Stimulated activated memory B cell treated with anti-CD40 and anti-IgM and Interleukin-4, amounts not matched to agents 10 μg/mL and 1 μg/mL and 100 μg/mL, for 72 hours (primary cell): Measurements from ENCODE around the gene ARSB.

Source experiments
- ATAC-seq: fragments of 150-1000 bp; cut with Tn5 transposase; 2 replicates; pipeline ENCODE4 v1.10.0; 2021
- H3K27ac Mint-ChIP-seq: one replicate; pipeline ENCODE4 v1.8.0; 2022; ENCODE audit warnings: mild to moderate bottlenecking, mixed read lengths
- H3K27me3 Mint-ChIP-seq: one replicate; pipeline ENCODE4 v1.8.0; 2022; ENCODE audit warnings: mixed read lengths
- H3K36me3 Mint-ChIP-seq: one replicate; pipeline ENCODE4 v1.8.0; 2022; ENCODE audit warnings: mixed read lengths
- H3K4me1 Mint-ChIP-seq: one replicate; pipeline ENCODE4 v1.8.0; 2022; ENCODE audit warnings: mixed read lengths
- H3K4me3 Mint-ChIP-seq: one replicate; pipeline ENCODE4 v1.8.0; 2022; ENCODE audit warnings: mild to moderate bottlenecking, moderate library complexity, mixed read lengths
- H3K9me3 Mint-ChIP-seq: one replicate; pipeline ENCODE4 v1.8.0; 2022; ENCODE audit warnings: mixed read lengths

The ARSB gene

GRCh38 chr5:78823196-78823595 lies 161.9 kb downstream of the ARSB start:
- H3K4me1 Mint-ChIP-seq = peaks cover 24% of the 10 kb centered on the region
- H3K27ac Mint-ChIP-seq = peak overlapping the region; percentile 19
- H3K27me3 Mint-ChIP-seq = no peaks in the 10 kb centered on the region
- H3K9me3 Mint-ChIP-seq = no peaks in the 10 kb centered on the region
- H3K36me3 Mint-ChIP-seq = peaks cover 22% of the 10 kb centered on the region
- no peak for ATAC-seq
- H3K4me3 Mint-ChIP-seq = no peak overlapping the region

GRCh38 chr5:78821536-78822021 lies 163.5 kb downstream of the ARSB start:
- Mint-ChIP-seq H3K27ac (no peak overlapping the region), H3K27me3 (no peaks in the 10 kb centered on the region)
- no peak for ATAC-seq

GRCh38 chr5:78819707-78820106 lies 165.4 kb downstream of the ARSB start:
- no peaks in the 10 kb centered on the region for H3K4me1 Mint-ChIP-seq
- H3K4me3 Mint-ChIP-seq = no peak overlapping the region
- peaks cover 35% of the 10 kb centered on the region for H3K36me3 Mint-ChIP-seq
- no peak for ATAC-seq
- no peaks in the 10 kb centered on the region for H3K9me3 Mint-ChIP-seq
- H3K27ac Mint-ChIP-seq = no peak overlapping the region
- H3K27me3 Mint-ChIP-seq = no peaks in the 10 kb centered on the region

More at GRCh38 chr5:78821536-78822021, 163.5 kb downstream of the ARSB start:
- H3K4me1 Mint-ChIP-seq = peaks cover 11% of the 10 kb centered on the region
- H3K4me3 Mint-ChIP-seq = no peak overlapping the region
- peaks cover 27% of the 10 kb centered on the region for H3K36me3 Mint-ChIP-seq
- no peaks in the 10 kb centered on the region for H3K9me3 Mint-ChIP-seq

- no peaks in the 10 kb centered on the region for H3K9me3 Mint-ChIP-seq
- H3K27ac Mint-ChIP-seq = no peak overlapping the region
- H3K27me3 Mint-ChIP-seq = no peaks in the 10 kb centered on the region
- H3K4me3 Mint-ChIP-seq = no peak overlapping the region
- peaks cover 40% of the 10 kb centered on the region for H3K36me3 Mint-ChIP-seq
- no peaks in the 10 kb centered on the region for H3K4me1 Mint-ChIP-seq
- ATAC-seq = no peak
Measured at GRCh38 chr5:78819166-78819565, 165.9 kb downstream of the ARSB start.

- peaks cover 28% of the 10 kb centered on the region for H3K36me3 Mint-ChIP-seq
- no peaks in the 10 kb centered on the region for H3K9me3 Mint-ChIP-seq
- no peaks in the 10 kb centered on the region for H3K27me3 Mint-ChIP-seq
- H3K4me1 Mint-ChIP-seq = peaks cover 6% of the 10 kb centered on the region
- no peak overlapping the region for H3K4me3 Mint-ChIP-seq
- no peak for ATAC-seq
- no peak overlapping the region for H3K27ac Mint-ChIP-seq
Measured at GRCh38 chr5:78816143-78816765, 168.9 kb downstream of the ARSB start.

- ATAC-seq = no peak
- H3K36me3 Mint-ChIP-seq = peaks cover 20% of the 10 kb centered on the region
Measured at GRCh38 chr5:78813906-78814530, 171.1 kb downstream of the ARSB start.

GRCh38 chr5:78813286-78813685 lies 171.8 kb downstream of the ARSB start:
- ATAC-seq = no peak
- Mint-ChIP-seq H3K27ac (no peak overlapping the region), H3K9me3 (no peaks in the 10 kb centered on the region), H3K27me3 (no peaks in the 10 kb centered on the region), H3K4me1 (peaks cover 6% of the 10 kb centered on the region), H3K36me3 (peaks cover 20% of the 10 kb centered on the region), H3K4me3 (no peak overlapping the region)

More at GRCh38 chr5:78813906-78814530, 171.1 kb downstream of the ARSB start:
- Mint-ChIP-seq H3K4me1 (peaks cover 6% of the 10 kb centered on the region), H3K9me3 (no peaks in the 10 kb centered on the region), H3K4me3 (no peak overlapping the region), H3K27me3 (no peaks in the 10 kb centered on the region), H3K27ac (no peak overlapping the region)

GRCh38 chr5:78811866-78812265 lies 173.2 kb downstream of the ARSB start:
- ATAC-seq = no peak
- Mint-ChIP-seq H3K4me1 (peaks cover 6% of the 10 kb centered on the region), H3K4me3 (no peak overlapping the region), H3K27me3 (no peaks in the 10 kb centered on the region), H3K27ac (no peak overlapping the region), H3K36me3 (peaks cover 17% of the 10 kb centered on the region), H3K9me3 (no peaks in the 10 kb centered on the region)

- Mint-ChIP-seq H3K9me3 (no peaks in the 10 kb centered on the region), H3K27ac (no peak overlapping the region), H3K27me3 (no peaks in the 10 kb centered on the region), H3K4me3 (no peak overlapping the region), H3K4me1 (peaks cover 6% of the 10 kb centered on the region), H3K36me3 (peaks cover 20% of the 10 kb centered on the region)
- ATAC-seq = no peak
Measured at GRCh38 chr5:78811121-78811817, 173.8 kb downstream of the ARSB start.

- H3K27me3 Mint-ChIP-seq = no peaks in the 10 kb centered on the region
- peaks cover 6% of the 10 kb centered on the region for H3K4me1 Mint-ChIP-seq
- no peak overlapping the region for H3K27ac Mint-ChIP-seq
- peaks cover 18% of the 10 kb centered on the region for H3K36me3 Mint-ChIP-seq
- no peaks in the 10 kb centered on the region for H3K9me3 Mint-ChIP-seq
- no peak overlapping the region for H3K4me3 Mint-ChIP-seq
- no peak for ATAC-seq
Measured at GRCh38 chr5:78810098-78810920, 174.8 kb downstream of the ARSB start.

- H3K9me3 Mint-ChIP-seq = no peaks in the 10 kb centered on the region
- H3K36me3 Mint-ChIP-seq = peaks cover 10% of the 10 kb centered on the region
- H3K4me3 Mint-ChIP-seq = no peak overlapping the region
- no peaks in the 10 kb centered on the region for H3K27me3 Mint-ChIP-seq
- ATAC-seq = peak; percentile 8
- H3K4me1 Mint-ChIP-seq = peaks cover 6% of the 10 kb centered on the region
- H3K27ac Mint-ChIP-seq = no peak overlapping the region
Measured at GRCh38 chr5:78809444-78809843, 175.7 kb downstream of the ARSB start.

GRCh38 chr5:78808818-78809217 lies 176.3 kb downstream of the ARSB start:
- Mint-ChIP-seq H3K36me3 (peaks cover 6% of the 10 kb centered on the region), H3K9me3 (no peaks in the 10 kb centered on the region), H3K27me3 (no peaks in the 10 kb centered on the region), H3K27ac (no peak overlapping the region), H3K4me1 (peaks cover 6% of the 10 kb centered on the region), H3K4me3 (no peak overlapping the region)
- no peak for ATAC-seq

- Mint-ChIP-seq H3K9me3 (no peaks in the 10 kb centered on the region), H3K27ac (no peak overlapping the region), H3K4me1 (peaks cover 6% of the 10 kb centered on the region), H3K4me3 (no peak overlapping the region), H3K36me3 (peaks cover 6% of the 10 kb centered on the region), H3K27me3 (no peaks in the 10 kb centered on the region)
- ATAC-seq = no peak
Measured at GRCh38 chr5:78808380-78808779, 176.7 kb downstream of the ARSB start.

- Mint-ChIP-seq H3K9me3 (peaks cover 4% of the 10 kb centered on the region), H3K36me3 (peaks cover 17% of the 10 kb centered on the region), H3K4me3 (no peak overlapping the region), H3K27me3 (no peaks in the 10 kb centered on the region), H3K4me1 (no peaks in the 10 kb centered on the region), H3K27ac (no peak overlapping the region)
- ATAC-seq = no peak
Measured at GRCh38 chr5:78806544-78806943, 178.6 kb downstream of the ARSB start.
